GM21367 (cell line): ENCODE data around the gene ZNF276.
"Not testable (repeated sequence)": the region's sequence is repeated elsewhere in the genome, so short reads cannot be mapped to it uniquely, and the experiment has no call there.

Experiments
- ATAC-seq: cut with Tn5 transposase; IDR thresholded peaks from one replicate; pipeline ENCODE4 v1.9.1; 2021; ENCODE audit not compliant: unreplicated experiment

Gene ZNF276, protein sequence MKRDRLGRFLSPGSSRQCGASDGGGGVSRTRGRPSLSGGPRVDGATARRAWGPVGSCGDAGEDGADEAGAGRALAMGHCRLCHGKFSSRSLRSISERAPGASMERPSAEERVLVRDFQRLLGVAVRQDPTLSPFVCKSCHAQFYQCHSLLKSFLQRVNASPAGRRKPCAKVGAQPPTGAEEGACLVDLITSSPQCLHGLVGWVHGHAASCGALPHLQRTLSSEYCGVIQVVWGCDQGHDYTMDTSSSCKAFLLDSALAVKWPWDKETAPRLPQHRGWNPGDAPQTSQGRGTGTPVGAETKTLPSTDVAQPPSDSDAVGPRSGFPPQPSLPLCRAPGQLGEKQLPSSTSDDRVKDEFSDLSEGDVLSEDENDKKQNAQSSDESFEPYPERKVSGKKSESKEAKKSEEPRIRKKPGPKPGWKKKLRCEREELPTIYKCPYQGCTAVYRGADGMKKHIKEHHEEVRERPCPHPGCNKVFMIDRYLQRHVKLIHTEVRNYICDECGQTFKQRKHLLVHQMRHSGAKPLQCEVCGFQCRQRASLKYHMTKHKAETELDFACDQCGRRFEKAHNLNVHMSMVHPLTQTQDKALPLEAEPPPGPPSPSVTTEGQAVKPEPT

GRCh38 chr16:89720813-89721545, at the start of gene ZNF276, which contains the start of gene VPS9D1:
ZNF276 (plus strand) TSS chr16:89721537; CDS start chr16:89721641, 104 bp downstream.
VPS9D1 (minus strand) TSS chr16:89720898; CDS start chr16:89720861, 37 bp downstream.
- ATAC-seq, result peak; percentile 47

- ATAC-seq, result not testable (repeated sequence)
Observed at GRCh38 chr16:89671565-89671964, 49.8 kb upstream of the ZNF276 start.

- ATAC-seq, result no peak
Observed at GRCh38 chr16:89672177-89672941, 49.0 kb upstream of the ZNF276 start.

DNA sequence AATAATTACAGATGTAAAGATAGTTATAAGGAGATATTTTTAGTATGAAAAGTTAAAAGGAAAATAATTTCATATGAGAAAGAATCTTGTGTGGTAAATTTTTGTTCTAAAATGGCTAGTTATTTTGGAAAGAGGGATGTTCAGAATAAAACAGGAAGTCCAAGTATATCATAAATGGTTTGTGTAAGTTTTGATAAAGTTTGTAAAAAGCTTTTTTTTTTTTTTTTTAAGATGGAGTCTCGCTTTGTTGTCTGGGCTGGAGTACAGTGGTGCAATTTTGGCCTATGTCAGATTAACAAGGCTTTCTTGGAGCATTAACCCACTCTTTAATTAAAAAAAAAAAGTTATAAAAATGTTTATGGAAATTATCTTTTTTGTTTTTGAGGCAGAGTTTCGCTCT, 43.1 kb upstream of the ZNF276 start:
- no peak for ATAC-seq

GRCh38 chr16:89685916-89686315, 35.4 kb upstream of the ZNF276 start:
- ATAC-seq, result no peak

DNA sequence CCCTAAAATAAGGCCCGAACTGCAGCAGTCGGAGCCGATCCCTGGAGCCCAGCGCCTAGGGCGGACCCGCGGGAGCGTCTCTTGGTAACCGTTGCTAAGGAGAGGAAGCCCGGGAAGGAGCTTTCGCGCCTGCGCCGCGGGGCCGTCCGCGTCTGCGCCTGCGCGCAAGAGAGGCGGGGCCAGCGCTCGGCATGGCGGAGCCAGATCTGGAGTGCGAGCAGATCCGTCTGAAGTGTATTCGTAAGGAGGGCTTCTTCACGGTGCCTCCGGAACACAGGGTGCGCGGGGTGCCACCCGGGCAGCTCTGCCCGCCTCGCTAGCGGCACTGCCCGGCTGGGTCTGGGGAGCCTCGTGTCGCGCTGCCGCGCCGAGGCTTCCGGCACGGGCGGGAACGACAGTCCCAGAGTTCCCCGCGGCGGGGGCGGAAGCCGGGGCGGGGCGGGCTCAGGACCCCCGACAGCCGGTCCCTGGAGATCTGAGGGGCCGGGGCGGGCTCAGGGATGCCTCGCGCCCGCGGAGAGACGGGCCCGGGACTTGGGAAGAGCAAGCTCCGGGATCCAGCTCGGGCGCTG, 34.7 kb upstream of the ZNF276 start, which contains the start of gene CDK10:
CDK10 (plus strand) TSS at position 170 of the 572 bp plus-strand sequence; CDS start at position 192, 22 bp downstream.
- ATAC-seq, result peak; percentile 58

DNA sequence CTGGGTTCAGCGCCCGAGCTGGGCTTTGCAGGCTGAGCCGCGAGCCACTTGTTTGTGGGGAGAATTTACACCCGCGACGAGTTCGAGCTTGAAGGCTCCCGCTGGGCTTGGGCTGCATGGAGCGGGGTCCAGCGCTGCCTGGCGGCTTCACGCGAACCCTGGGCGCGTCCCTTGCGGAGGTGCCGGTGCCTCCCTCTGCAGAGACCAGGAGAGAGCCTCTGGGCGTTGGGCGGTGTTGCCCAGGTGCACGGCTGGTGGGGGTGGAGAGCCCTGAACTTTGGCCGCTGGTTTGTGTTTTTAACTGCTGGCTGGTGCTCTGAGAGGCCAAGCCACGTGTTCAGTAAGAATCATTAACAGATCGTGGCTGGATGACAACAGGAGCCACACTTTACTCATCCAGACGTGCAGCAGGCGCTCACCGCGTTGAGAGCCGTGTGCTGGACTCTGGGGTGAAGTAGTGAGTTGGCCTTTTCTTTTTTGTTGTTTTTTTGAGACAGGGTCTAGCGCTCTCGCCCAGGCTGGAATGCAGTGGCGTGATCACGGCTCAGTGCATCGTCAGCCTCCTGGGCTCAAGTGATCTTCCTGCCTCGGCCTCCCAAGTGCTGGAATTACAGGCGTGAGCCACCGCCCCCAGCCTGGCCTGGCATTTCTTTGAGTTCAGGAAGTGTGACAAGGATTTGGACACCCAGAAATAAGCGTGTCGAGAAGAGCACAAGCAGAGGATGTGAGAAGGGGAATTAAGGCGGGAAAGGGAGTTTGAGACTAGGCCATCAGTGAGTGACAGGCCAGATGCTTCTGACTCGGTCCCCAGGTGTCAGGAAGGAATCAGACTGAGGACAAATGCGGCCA, 34.0 kb upstream of the ZNF276 start:
- ATAC-seq, result peak; percentile 23

GRCh38 chr16:89688395-89688794, 32.9 kb upstream of the ZNF276 start:
- ATAC-seq, result no peak

DNA sequence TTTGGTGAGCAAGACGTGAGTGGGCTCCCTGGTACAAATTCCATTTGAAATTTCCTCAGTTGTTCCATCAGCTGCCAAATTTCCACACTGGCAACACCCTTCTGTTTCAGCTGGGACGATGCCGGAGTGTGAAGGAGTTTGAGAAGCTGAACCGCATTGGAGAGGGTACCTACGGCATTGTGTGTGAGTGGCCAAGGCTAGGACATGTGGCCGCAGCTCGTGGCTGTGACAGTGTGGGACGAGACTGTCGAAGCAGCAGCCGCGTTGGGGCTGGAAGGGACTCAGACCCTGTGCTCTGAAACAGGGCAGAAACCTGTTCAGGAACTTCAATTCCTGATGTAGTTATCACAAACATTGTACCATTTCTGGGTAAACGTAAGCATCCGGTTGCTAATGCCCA, 32.2 kb upstream of the ZNF276 start:
- no peak for ATAC-seq

- ATAC-seq, result not testable (repeated sequence)
Observed at GRCh38 chr16:89689621-89690020, 31.7 kb upstream of the ZNF276 start.

DNA sequence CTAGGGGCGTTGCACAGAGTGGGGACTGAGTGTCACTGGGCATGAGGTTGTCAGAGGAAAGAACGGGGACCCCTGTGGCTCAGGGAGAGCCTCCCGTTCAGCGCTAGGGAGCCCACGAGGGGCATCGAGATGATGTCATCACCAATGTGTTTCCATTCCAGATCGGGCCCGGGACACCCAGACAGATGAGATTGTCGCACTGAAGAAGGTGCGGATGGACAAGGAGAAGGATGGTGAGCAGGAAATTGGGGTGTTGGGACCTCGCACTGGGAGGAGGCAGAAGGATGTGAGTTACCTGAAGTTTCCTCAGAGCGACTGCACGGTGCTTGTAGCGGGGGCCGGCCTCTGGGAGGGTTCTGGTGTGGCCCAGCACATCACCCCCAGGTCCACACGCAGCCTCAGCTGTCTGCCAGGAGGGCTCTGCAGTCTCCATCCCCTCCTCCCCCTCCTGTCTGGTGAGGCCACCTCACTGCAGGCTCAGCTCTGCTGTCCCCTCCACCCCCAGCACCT, 30.9 kb upstream of the ZNF276 start:
- ATAC-seq, result no peak

DNA sequence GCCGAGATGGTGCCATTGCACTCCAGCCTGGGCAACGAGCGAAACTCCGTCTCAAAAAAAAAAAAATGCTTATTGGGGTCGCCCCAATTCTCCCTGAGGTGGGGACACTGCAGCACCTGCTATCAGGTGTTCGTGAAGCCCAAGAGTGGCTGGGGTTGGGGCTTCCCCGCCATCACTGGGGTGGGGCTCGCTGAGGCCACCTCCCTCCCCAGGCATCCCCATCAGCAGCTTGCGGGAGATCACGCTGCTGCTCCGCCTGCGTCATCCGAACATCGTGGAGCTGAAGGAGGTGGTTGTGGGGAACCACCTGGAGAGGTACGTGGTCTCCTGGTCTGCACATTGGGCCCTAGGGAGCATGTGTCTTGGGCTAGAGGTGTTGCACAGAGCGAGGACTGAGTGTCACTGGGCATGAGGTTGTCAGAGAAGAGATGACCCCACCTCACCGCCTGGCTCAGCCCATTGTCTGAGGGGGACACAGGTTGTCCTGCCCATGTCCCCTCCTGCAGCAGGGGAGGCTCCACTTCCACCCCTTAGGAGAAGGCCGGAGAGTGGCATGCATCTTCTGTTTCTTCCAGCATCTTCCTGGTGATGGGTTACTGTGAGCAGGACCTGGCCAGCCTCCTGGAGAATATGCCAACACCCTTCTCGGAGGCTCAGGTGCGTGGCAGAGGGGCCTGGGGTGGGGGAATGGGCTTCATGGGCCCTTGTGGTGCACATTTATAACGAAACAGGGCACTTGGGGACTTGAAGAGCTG, 29.9 kb upstream of the ZNF276 start:
- no peak for ATAC-seq

GRCh38 chr16:89691986-89692569, 29.3 kb upstream of the ZNF276 start:
- no peak for ATAC-seq

- ATAC-seq, result no peak
Observed at GRCh38 chr16:89693289-89693731, 28.0 kb upstream of the ZNF276 start.

DNA sequence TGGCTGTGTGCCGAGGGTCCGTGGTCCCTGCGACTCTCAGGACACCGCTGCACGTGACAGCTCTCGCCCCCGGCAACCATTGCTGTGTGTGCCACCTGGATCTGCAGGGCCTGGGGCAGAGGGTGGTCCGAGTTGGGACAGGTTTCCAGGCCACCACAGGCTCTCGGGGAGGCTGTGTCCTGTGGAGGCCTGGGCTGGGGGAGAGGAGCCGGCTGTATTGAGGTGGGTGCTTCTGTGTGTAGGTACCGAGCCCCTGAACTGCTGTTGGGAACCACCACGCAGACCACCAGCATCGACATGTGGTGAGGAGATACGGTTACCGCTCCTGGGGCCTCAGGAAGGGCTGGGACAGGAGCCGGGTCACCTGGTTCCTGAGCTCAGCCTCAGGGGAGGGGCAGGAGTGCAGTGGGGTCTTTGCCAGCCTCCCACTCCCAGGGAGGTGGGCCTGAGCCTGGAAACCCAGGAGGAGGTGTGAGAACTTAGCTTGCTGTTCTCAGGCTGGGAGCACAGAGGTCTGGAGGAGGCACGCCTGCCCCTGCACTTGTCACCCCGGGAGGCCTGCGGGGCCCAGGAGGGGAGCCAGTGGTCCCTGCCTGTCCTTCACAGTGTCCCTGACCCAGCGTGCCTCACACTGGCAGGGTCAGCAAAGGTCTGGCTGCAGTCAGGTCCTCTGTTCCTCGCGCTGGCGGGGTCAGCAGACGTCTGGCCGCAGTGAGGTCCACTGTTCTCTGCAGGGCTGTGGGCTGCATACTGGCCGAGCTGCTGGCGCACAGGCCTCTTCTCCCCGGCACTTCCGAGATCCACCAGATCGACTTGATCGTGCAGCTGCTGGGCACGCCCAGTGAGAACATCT, 27.2 kb upstream of the ZNF276 start:
- no peak for ATAC-seq

DNA sequence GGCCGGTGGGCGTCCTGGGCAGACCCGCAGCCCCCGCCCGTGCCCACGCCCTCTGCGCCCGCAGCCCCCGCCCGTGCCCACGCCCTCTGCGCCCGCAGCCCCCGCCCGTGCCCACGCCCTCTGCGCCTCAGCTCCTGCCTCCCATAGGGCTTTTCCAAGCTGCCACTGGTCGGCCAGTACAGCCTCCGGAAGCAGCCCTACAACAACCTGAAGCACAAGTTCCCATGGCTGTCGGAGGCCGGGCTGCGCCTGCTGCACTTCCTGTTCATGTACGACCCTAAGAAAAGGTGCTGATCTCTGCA, 26.6 kb upstream of the ZNF276 start:
- not testable (repeated sequence) for ATAC-seq

DNA sequence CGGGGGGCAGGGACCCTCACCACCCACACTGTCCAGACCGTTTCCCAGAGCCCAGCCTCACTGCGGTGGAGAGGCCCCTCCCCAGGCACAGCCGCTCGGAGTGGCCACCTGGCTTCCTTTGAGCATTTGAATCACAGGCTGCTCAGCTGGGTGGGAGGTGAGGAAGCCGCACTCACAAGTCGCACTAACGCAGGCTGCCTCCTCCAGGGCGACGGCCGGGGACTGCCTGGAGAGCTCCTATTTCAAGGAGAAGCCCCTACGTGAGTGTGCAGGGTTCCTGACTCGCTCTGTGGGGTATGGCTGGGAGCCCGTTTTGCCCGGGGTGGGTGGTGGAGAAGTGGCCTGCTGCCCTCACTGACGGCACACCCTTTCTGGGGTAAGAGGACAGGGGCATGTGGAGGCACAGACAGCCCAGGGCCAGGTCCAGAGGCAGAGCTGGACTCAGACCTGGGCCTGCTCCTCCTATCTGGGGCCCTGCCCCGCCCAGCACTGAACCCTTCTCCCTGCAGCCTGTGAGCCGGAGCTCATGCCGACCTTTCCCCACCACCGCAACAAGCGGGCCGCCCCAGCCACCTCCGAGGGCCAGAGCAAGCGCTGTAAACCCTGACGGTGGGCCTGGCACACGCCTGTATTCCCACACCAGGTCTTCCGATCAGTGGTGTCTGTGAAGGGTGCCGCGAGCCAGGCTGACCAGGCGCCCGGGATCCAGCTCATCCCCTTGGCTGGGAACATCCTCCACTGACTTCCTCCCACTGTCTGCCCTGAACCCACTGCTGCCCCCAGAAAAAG, 26.1 kb upstream of the ZNF276 start:
- ATAC-seq, result no peak
